22Rv1 (cell line): ENCODE measurements around the gene TOP3B.

ENCODE experiments used
- ZFX ChIP-seq: fragments of 450-650 bp; IDR thresholded peaks from 2 replicates; pipeline ENCODE4 v1.6.1; 2017; ENCODE audit warnings: antibody characterized with exemption, borderline replicate concordance
- TF ChIP-seq, protein P1 (sequence below): fragments of 450-650 bp; IDR thresholded peaks from 2 replicates; pipeline ENCODE4 v1.5.1; 2017; ENCODE audit warnings: mild to moderate bottlenecking

DNA sequence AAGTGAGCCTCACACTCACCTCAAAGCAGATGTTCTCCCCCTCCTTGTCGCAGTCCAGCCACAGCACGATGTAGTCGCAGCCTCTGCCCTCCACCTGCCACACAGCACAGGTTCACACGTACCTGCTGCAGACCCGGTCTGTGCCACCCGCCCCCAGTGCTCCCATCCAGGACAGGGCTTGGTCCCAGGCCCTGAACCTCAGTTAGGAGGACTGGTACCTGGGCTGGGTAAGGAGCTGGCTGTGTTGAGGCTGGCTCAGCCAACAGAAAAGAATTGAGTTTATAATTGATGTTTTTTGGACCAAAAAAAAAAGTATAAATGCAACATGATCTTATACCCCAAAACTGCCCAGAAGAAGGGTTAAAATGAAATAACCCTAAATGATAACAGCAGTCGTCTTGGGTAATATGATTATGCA, 10.7 kb downstream of the TOP3B start:
- TF ChIP-seq, protein P1, sequence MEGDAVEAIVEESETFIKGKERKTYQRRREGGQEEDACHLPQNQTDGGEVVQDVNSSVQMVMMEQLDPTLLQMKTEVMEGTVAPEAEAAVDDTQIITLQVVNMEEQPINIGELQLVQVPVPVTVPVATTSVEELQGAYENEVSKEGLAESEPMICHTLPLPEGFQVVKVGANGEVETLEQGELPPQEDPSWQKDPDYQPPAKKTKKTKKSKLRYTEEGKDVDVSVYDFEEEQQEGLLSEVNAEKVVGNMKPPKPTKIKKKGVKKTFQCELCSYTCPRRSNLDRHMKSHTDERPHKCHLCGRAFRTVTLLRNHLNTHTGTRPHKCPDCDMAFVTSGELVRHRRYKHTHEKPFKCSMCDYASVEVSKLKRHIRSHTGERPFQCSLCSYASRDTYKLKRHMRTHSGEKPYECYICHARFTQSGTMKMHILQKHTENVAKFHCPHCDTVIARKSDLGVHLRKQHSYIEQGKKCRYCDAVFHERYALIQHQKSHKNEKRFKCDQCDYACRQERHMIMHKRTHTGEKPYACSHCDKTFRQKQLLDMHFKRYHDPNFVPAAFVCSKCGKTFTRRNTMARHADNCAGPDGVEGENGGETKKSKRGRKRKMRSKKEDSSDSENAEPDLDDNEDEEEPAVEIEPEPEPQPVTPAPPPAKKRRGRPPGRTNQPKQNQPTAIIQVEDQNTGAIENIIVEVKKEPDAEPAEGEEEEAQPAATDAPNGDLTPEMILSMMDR = no peak
- TF ChIP-seq ZFX = no peak
